HG02981 (cell line): ENCODE measurements around the gene NUP205.
"Not testable (repeated sequence)": the region's sequence is repeated elsewhere in the genome, so short reads cannot be mapped to it uniquely, and the experiment has no call there.

Experiments used
- ATAC-seq: cut with Tn5 transposase; IDR thresholded peaks from one replicate; pipeline ENCODE4 v1.9.1; 2021; ENCODE audit warnings: mild to moderate bottlenecking, moderate library complexity; ENCODE audit not compliant: unreplicated experiment

The NUP205 gene

GRCh38 chr7:135666156-135666555, 108.4 kb downstream of the NUP205 start:
- no peak for ATAC-seq

DNA sequence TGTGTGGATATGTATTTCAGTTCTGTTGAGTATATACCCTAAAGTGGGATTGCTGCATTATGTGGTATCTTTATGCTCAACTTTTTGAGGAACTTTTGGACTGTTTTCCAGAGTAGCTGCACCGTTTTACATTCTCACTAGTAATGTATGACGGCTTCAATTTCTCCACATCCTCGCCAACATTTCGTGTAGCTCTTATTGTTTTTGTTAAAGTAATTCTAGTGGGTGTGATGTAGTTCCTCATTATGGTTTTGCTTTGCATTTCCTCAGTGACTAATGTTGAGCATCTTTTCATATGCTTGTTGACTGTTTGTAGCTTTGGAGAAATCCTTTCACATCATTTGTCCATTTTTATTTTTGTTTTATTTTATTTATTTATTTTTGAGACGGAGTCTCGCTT, 109.1 kb downstream of the NUP205 start:
- ATAC-seq = no peak

DNA sequence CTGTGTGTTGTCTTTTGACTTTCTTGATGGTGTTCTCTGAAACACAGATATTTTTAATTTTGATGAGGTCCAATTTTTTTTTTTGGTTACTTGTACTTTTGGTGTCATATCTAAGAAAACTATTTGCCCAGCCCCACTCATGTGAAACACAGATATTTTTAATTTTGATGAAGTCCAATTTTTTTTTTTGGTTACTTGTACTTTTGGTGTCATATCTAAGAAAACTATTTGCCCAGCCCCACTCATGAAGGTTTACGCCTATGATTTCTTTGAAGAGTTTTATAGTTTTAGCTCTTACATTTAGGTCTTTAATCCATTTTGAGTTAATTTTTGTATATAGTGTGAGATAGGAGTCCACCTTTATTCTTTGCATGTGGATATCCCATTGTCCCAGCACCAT, 109.9 kb downstream of the NUP205 start:
- ATAC-seq = not testable (repeated sequence)

- not testable (repeated sequence) for ATAC-seq
Measured at GRCh38 chr7:135668852-135669395, 111.2 kb downstream of the NUP205 start.

DNA sequence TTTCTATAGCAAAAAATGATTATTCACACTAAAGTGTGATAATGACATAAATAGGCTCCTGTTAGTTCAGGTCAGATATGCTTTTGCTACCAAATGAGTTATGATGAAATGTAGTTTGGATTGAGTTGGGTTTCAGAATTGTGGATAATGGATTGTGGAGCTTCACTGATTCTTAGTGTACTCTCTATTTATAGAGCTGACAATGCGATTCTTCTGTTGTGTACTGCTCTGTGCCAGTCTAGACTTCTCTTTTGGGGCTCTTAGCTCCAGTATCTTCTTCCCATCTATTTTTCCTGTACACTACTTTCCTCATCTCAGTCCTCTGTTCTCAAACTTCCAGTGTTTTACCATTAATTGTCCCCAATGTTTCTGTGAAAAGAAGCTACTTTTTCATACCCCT, 112.1 kb downstream of the NUP205 start:
- ATAC-seq = no peak

GRCh38 chr7:135670179-135670578, 112.5 kb downstream of the NUP205 start:
- no peak for ATAC-seq

DNA sequence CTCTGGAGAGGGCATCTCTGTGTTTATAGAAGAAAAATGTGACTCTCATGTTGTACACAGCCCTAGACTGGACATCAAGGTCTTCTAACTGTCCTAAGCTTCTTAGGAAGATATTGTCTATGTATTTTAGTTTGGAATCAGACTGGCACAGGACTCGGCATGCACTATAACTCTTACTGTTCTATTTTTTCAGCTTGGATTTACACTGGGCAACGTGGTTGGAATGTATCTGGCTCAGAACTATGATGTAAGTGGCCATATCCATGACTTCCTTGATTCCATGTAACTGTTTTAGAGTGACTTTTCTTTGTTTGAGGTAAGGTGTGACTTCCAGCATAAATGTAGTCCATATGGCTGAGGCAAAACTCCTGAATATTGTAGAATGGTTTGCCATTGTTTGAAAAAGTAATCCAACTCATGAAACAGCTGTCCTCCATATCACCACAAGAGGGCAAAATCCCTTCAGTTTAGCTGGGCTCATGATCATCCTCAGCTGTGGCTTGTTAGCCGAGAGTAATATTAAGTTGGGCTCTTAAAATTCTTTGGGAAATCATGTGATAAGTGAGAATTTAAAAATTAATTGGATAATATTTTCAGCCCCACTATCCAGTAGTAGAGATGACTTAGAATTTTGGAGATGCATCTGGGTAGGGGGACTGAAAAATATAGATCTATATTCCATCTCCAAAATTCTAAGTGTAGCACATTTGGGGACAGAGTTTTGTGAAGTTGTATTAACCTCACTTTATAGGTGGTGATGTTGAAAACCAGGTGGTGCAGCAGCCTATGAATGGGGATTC, 115.0 kb downstream of the NUP205 start:
- peak; percentile 89 for ATAC-seq

- ATAC-seq = no peak
Measured at GRCh38 chr7:135673360-135673706, 115.6 kb downstream of the NUP205 start.

DNA sequence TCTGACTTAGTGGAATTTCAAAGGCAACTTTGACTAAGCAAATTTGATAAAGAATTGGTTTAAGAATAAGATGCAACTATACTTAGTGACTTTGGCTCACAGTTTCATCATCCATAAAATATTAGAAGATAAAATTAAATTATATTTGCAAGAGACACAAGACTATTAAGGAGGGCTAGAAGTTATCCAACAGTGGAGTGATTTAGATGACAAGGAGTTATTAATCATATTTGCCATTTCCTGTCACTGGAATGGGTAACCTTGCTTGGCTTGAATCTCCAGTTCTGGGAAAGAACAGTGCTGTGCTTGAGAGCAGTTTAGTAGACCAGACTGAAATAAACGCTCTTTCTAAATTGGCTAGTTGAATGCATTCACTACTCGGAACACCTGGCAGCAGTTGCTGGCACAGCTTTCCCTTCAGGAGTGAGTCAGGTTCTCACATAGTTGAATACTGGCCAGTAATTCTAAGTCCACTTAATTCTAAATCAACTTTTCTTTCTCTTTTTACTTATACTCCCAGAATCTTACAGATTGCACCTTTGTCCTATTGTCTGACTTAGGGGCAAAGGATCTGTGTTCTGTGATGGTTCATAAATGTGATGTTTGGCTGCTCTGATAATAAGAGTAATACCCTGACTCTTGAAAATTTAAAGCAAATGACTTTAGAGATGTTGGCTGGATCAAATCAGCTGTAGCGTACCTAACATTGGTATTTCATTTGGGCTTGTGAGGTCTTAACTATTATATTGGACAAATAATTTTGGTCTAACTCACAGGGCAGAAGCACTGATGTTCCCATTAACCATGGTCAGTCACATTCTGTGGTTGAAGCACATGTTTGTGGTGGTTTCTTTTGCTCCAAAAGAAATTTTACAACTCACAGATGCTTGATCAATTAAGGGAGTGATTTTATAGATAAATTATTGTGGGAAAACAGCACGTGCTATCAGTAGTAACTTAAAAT, 121.2 kb downstream of the NUP205 start:
- no peak for ATAC-seq

DNA sequence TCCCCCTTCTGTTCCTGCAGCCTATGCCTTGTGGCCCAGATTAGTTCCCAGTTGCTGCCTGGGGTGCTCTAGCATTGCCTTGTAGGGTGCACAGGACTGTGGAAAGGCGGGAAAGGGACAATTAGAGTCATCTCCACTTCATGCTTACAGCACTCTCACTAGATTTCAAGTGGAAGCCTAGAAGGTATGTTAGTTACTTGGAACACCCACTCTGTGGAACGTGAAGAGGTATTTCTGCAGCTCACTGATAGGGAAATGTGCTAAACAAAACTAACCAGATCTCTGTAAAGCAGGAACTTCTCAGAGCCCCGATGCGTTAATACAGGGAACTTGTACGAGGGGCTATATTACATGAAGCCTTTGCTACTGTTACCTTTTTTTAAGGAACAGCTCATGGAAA, 124.0 kb downstream of the NUP205 start:
- ATAC-seq = no peak

GRCh38 chr7:135682191-135682590, 124.5 kb downstream of the NUP205 start:
- ATAC-seq = no peak

DNA sequence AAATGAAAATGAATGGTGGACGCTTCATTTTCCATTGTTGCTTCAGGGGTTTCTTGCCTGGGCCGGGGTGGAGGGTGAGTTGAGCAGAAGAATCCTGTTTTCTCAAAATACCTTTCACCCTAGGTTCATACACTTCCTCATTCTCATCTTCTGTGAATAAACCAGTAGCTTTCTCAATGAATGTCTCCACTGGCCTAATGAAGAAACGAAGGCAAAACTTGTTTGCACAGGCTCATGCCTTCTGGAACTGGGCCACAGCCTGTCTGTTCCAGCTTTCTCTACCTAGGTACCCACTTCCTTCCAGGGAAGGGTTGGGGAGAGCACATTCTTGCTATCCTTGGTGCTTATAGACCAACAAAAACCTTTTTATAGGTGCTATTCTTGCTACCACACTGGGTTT, 125.9 kb downstream of the NUP205 start:
- no peak for ATAC-seq

- ATAC-seq = no peak
Measured at GRCh38 chr7:135684136-135684535, 126.4 kb downstream of the NUP205 start.

DNA sequence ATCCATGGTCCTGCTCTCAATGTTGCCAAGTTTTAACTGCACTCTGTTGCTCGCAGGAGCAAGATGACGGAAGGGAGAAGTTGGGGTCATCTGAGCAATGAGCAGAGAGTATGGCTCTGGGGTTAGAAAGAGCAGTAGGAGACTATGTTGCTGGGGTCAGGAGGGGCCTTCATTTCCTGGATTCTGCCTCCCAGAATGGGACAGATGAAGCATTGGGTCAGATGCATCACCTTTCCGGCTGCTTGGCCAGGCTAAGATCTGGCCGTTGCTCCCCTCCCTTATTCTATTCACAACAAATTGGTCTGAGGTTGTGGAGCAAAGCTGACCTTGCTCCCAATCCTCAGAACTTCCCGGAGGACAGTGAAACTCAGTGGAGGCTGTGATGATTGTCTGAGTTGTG, 127.0 kb downstream of the NUP205 start:
- ATAC-seq = no peak

- no peak for ATAC-seq
Measured at GRCh38 chr7:135685306-135686084, 127.8 kb downstream of the NUP205 start.

DNA sequence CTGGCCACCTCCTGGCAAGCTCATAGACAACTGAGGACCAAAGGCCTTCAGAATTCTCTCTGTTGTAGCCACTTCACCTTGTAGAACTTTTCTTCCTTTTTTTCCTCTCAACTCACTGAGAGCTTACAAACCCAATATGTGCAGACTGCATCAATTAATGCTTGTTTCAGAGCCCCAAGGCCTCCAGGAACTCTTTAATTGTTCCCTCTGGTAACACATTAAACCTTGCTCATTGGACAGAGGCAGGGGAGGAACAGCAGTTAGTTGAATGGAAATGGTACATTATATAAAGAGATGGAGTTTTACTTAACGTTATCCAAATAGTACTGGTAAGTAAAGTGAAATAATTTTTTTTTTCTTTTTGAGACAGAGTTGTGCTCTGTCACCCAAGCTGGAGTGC, 129.7 kb downstream of the NUP205 start:
- no peak for ATAC-seq

GRCh38 chr7:135690566-135690965, 132.8 kb downstream of the NUP205 start:
- no peak for ATAC-seq

GRCh38 chr7:135692055-135692454, 134.3 kb downstream of the NUP205 start:
- no peak for ATAC-seq

- not testable (repeated sequence) for ATAC-seq
Measured at GRCh38 chr7:135692606-135693005, 134.9 kb downstream of the NUP205 start.

- ATAC-seq = no peak
Measured at GRCh38 chr7:135693558-135693957, 135.8 kb downstream of the NUP205 start.
